Esophagus squamous epithelium (tissue), 4 donors: Measurements from ENCODE around the gene PLEKHG3.

Experiments
- POLR2A ChIP-seq, 4 donors: fragments of 450-650 bp; IDR thresholded peaks; one replicate each; pipeline ENCODE4 v1.6.1; 2017; ENCODE audit warnings: antibody characterized with exemption in 4 of 4, mild to moderate bottlenecking in 4 of 4, moderate library complexity in 3 of 4
- TF ChIP-seq, protein P1 (sequence below), 6 experiments: fragments of 450-650 bp in 4 of 6; fragments of 200-600 bp in 2 of 6; sonication (generic) in 2 of 6; IDR thresholded peaks; one replicate each; pipeline ENCODE4 v1.5.1; 2016 to 2019; ENCODE audit warnings: antibody characterized with exemption in 6 of 6, mild to moderate bottlenecking in 4 of 6, moderate library complexity in 4 of 6

DNA sequence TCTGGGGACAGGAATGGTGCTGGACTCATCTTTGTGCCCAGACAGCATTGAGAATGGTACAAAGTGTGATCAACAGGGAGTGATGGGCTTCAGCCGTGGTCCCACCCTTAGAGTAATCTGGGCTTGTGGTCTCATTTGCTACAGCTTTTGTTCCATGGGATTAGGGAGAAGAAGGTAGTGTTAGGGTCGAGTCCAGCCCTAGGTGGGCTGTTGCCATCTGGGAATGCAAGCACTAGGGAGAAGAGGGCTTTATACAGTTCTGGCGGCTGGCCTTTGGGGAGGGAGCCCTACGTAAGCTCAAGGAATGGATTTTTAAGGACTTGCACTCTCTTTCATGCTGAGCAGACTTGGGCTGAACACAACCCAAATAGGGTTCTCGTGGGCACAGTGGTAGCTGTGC lies 4.9 kb downstream of the PLEKHG3 start:
- TF ChIP-seq, protein P1, sequence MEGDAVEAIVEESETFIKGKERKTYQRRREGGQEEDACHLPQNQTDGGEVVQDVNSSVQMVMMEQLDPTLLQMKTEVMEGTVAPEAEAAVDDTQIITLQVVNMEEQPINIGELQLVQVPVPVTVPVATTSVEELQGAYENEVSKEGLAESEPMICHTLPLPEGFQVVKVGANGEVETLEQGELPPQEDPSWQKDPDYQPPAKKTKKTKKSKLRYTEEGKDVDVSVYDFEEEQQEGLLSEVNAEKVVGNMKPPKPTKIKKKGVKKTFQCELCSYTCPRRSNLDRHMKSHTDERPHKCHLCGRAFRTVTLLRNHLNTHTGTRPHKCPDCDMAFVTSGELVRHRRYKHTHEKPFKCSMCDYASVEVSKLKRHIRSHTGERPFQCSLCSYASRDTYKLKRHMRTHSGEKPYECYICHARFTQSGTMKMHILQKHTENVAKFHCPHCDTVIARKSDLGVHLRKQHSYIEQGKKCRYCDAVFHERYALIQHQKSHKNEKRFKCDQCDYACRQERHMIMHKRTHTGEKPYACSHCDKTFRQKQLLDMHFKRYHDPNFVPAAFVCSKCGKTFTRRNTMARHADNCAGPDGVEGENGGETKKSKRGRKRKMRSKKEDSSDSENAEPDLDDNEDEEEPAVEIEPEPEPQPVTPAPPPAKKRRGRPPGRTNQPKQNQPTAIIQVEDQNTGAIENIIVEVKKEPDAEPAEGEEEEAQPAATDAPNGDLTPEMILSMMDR (IDR thresholded peaks at IDR 0.05), result no peak
- TF ChIP-seq POLR2A (IDR thresholded peaks at IDR 0.05), result no peak
